GM18861 (cell line): ENCODE results near the gene ATCAY.

Source experiments
- ATAC-seq: cut with Tn5 transposase; IDR thresholded peaks from one replicate; pipeline ENCODE4 v1.9.1; 2021; ENCODE audit not compliant: unreplicated experiment

The ATCAY gene

GRCh38 chr19:3880471-3881271 is at the start of gene ATCAY:
Gene ATCAY (plus strand): TSS chr19:3880685. CDS start chr19:3885768, 5,083 bp downstream.
- no peak for ATAC-seq

- no peak for ATAC-seq
Observed at GRCh38 chr19:3831601-3832000, 48.9 kb upstream of the ATCAY start.

DNA sequence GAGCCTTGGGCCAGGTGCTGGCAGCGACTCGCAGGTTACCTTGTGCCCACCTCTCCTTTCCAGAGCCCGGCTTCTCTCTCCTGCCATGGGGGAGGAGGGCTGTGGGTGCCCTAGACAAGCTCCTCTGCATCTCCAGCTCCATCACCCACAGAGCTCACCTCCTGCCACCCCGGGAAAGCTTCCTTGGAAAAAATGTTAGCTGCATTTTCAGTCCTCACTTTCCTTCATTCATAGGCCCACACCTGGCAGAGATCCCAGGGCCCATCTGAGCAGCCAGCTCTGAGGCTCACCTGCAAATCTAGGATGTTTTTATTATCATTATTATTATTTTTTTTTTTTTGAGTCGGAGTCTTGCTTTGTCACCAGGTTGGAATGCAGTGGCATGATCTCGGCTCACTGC is 48.5 kb upstream of the ATCAY start:
- no peak for ATAC-seq

- no peak for ATAC-seq
Observed at GRCh38 chr19:3833578-3834348, 46.7 kb upstream of the ATCAY start.

DNA sequence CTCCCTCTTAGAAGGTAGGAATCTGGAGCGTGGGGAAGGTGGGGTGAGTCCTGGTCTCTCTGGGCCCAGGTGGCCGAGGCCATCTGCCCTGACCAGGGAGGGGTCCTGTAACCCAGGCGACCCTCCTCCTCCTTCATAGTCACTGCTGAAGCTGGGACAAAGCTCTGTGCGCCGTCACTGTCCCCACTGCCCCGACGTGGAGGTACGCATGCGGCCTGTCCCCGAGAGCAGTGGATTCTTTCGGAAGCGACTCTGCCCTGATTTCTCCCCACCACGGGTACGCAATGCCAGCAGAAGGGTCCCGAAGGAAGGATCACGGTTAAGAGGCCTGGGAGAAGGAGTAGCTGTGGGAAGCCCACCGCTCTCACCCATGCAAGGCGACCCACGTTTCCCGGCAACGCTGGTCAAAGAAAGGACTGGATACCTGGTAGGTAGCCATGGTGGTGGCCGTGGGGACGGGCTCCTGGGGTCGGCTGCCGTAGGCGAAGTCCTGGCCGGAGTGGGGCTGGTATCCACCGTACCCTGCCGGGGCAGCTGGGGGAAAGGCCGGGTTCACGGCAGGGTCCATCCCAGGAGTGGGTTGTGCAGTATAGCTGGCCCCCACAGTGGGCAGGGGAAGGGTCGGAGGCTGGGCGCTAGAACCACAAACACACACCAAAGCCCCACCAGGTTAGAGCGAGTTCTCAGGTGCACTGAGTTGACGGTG is 46.0 kb upstream of the ATCAY start:
- no peak for ATAC-seq

DNA sequence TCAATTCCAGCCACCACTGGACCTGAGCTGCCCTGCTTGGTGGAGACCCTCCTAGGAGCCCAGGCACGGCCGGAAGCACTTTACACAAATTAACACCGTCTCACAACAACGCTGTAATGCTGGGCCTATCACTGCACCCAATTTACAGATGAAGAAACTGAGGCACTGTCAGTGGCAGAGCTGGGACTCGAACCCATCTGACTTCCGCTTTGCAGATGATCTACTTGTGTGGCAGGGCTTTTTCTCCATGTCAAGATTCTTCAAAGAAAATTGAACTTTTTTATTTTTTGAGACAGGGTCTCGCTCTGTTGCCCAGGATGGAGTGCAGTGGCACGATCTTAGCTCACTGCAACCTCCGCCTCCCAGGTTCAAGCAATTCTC is 45.4 kb upstream of the ATCAY start:
- no peak for ATAC-seq

GRCh38 chr19:3836887-3837286 is 43.6 kb upstream of the ATCAY start:
- no peak for ATAC-seq

DNA sequence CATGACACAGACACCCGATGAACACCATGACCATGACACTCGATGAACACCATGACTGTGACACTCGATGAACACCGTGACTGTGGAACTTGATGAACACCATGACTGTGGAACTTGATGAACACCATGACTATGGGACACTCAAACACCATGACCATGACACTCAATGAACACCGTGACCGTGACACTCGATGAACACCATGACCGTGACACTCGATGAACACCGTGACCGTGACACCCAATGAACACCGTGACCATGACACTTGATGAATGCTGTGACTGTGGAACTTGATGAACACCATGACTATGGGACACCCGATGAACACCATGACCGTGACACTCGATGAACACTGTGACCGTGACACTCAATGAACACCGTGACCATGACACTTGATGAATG is 43.2 kb upstream of the ATCAY start:
- ATAC-seq = no peak

DNA sequence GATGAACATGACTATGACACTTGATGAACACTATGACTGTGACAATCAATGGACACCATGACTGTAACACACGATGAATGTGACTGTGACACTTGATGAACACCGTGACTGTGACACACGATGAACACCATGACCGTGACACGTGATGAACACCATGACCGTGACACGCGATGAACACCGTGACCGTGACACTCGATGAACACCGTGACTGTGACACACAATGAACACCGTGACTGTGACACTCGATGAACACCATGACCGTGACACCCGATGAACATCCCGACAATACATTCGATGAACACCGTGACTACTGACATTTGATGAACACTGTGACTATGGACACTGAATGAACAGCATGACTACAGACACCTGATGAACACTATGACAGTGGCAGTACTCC is 42.6 kb upstream of the ATCAY start:
- ATAC-seq = no peak

DNA sequence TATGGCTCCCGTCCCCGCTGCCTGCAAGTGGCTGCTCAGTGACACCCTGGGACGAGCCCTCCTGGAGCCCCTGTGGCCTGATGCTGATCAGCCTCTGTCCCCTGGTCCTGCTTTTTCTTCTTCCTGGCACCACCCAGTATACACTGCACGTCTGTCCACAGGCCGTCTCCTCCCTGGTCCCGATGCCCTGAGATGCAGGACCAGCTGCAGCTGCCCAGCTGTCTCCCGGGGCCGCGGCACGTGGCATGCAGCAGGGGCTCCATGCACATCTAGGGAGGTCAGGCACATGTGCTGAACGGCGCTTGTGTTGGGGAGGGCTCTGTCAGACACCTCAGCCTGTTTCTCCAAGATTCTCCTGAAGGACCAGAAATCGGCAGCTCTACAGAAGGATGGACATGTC is 41.8 kb upstream of the ATCAY start:
- ATAC-seq = no peak

DNA sequence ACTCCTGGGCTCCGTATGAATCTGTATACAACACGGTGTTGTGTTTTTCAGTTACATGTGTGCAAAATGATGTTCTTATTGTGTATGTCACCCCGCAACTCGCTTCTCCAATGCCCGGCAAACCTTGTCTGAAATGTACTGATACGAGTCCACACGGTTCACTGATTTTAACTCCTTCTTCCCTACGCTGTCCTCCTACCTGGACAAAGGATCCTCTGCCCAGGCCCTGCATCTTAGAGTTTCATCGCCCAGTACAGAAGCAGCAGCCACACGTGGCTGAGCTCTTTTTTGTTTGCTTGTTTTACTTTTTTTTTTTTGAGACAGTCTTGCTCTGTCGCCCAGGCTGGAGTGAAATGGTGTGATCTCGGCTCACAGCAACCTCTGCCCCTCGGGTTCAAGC is 40.5 kb upstream of the ATCAY start:
- ATAC-seq = no peak

GRCh38 chr19:3840804-3841203 is 39.7 kb upstream of the ATCAY start:
- no peak for ATAC-seq

GRCh38 chr19:3842948-3843347 is 37.5 kb upstream of the ATCAY start:
- no peak for ATAC-seq

GRCh38 chr19:3844596-3844995 is 35.9 kb upstream of the ATCAY start:
- ATAC-seq = no peak

DNA sequence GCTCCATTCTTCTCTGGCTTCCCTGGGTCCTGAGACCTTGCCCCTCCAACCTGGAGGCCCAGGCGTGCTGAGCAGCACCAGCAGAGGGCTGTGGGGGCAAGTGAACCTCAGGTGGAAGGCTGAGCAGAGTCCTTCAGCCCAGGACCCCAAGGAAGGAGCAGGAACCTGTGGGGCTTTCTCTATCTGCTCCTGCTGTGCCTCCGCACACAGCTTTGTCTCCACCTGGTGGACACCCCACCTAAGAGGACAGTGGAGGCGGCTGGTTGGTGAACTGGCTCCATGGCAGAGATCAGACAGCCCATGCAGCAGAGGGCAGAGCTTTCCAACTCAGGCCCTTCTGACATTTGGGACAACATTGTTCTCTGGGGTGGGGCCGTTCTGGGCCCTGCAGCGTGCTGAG is 31.4 kb upstream of the ATCAY start:
- no peak for ATAC-seq

DNA sequence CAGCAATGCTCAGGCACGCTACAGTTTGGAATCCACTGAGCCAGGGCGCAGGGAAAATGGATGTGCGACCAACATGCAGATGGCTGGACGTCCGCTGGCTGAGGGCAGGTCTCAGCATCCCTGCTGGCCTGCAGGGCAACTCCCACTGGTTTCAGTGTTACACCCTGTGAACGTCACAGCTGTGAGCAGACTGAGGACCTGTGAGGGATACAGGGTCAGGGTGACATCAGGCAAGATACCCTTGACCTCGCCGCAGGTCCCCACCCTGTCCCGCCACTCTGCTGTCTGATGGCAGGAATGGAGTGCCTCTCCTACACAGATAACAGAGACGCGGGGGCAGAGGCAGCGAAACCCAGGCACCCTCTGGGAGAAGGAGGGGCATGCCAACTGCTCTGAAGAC is 30.7 kb upstream of the ATCAY start:
- no peak for ATAC-seq

DNA sequence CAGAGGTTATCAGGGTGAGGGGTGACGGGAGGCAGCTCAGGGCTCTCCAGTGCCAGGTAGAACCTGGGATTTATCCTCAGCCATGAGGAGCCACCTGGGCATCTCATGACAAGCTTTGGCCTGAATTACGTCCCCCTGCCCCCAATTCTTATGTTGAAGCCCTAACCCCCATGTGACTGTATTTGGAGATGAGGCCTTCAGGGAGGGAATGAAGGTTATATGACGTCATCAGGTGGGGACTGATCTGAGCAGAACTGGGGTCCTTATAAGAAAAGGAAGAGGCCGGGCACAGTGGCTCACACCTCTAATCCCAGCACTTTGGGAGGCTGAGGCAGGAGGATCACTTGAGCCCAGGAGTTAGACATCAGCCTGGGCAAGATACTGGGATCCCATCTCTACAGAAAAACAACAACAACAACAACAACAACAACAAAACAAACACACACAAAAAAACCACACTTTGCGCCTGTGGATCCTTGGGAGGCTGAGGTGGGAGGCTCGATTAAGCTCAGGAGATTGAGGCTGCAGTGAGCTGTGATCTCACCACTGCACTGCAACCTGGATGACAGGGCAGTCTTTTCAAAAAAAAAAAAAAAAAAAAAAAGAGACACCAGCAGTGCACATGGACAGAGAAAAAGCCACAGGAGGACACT is 30.0 kb upstream of the ATCAY start:
- no peak for ATAC-seq

DNA sequence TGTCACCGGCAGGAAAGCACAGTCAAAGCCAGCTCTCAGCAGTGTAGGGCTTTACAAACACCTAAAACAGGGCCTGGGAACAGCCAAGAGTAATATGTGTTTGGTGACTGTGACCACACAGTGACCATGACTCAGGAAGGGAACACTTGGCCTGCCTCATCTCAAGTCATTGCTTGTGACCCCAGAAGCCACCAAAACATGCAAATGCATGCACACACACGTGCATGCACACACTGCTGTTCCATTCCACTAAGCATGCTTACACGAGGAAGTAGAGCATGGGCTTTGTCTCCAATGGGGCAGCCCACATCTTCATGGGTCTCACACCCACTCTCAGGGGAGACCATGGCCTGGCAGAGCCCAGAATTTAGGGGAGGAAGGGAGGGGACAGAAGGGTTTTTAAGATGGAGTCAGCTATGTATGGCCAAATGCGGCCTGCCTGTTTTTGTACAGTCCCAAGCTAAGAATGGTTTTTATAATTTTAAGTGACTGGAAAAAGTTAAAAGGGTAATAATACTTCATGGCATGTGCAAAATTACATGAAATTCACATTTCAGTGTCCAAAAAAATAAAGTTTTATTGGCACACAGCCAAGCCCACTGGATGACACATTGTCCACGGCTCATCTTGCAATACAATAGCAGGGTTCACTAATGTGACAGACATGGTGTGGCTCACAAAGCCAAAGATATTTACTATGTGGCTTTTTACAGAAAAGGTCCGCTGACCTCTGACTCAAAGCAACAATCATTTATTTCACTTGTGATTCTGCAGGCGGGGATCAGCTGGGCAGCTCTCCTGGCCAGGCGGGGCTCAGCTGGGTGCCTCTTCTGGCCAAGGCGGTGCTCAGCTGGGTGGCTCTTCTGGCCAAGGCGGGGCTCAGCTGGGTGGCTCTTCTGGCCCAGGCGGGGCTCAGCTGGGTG is 29.0 kb upstream of the ATCAY start:
- ATAC-seq = no peak

GRCh38 chr19:3852177-3852511 is 28.3 kb upstream of the ATCAY start:
- ATAC-seq = no peak

- ATAC-seq = no peak
Observed at GRCh38 chr19:3852614-3853254, 27.8 kb upstream of the ATCAY start.
